GM12865 (cell line): Measurements from ENCODE around the gene SPRED2.

Experiments
- DNase-seq: peaks from one replicate; pipeline ENCODE4 v3.0.0; 2010; ENCODE audit warnings: low read depth
- H3K4me3 ChIP-seq: 2 replicates; pipeline ENCODE4 v1.5.1; 2011; ENCODE audit warnings: mild to moderate bottlenecking, low read depth, low read length, control low read depth
- TF ChIP-seq, protein P1 (sequence below): IDR thresholded peaks from 2 replicates; pipeline ENCODE4 v1.5.1; 2011; ENCODE audit warnings: low read length, control low read depth, low read depth, inconsistent platforms; ENCODE audit not compliant: insufficient read depth; ENCODE audit errors: missing control alignments

SPRED2 gene

GRCh38 chr2:65267008-65267407, 165.4 kb downstream of the SPRED2 start:
- DNase-seq = no peak
- TF ChIP-seq, protein P1, sequence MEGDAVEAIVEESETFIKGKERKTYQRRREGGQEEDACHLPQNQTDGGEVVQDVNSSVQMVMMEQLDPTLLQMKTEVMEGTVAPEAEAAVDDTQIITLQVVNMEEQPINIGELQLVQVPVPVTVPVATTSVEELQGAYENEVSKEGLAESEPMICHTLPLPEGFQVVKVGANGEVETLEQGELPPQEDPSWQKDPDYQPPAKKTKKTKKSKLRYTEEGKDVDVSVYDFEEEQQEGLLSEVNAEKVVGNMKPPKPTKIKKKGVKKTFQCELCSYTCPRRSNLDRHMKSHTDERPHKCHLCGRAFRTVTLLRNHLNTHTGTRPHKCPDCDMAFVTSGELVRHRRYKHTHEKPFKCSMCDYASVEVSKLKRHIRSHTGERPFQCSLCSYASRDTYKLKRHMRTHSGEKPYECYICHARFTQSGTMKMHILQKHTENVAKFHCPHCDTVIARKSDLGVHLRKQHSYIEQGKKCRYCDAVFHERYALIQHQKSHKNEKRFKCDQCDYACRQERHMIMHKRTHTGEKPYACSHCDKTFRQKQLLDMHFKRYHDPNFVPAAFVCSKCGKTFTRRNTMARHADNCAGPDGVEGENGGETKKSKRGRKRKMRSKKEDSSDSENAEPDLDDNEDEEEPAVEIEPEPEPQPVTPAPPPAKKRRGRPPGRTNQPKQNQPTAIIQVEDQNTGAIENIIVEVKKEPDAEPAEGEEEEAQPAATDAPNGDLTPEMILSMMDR = no peak

GRCh38 chr2:65265671-65266045, 166.7 kb downstream of the SPRED2 start:
- no peak overlapping the region for H3K4me3 ChIP-seq
- TF ChIP-seq, protein P1 = no peak
- DNase-seq = no peak

More at GRCh38 chr2:65267008-65267407, 165.4 kb downstream of the SPRED2 start:
- H3K4me3 ChIP-seq = no peak overlapping the region

GRCh38 chr2:65264821-65265670, 167.4 kb downstream of the SPRED2 start:
- no peak overlapping the region for H3K4me3 ChIP-seq
- DNase-seq = peak; percentile 69

DNA sequence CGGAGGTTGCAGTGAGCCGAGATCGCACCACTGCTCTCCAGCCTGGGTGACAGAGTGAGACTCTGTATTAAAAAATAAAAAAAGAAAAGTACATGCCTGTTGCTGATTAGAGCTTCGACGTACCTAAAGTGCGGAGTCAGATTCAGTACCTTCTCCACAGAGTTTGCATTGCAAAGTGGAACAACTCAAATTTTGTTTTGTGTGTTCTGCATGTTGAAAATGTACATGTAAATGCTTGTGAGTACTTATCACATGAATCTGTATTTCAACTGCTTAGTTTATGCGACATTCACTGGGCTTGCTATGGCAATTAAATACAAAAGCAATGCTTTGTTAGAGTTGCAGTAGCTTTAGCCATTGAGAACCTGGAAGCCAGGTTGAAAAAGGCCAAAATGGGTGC, 168.4 kb downstream of the SPRED2 start:
- no peak for DNase-seq
- H3K4me3 ChIP-seq = no peak overlapping the region
- TF ChIP-seq, protein P1 = no peak

More at GRCh38 chr2:65264821-65265670, 167.4 kb downstream of the SPRED2 start:
- TF ChIP-seq, protein P1 = peak; percentile 46

GRCh38 chr2:65263262-65263661, 169.1 kb downstream of the SPRED2 start:
- no peak for DNase-seq
- TF ChIP-seq, protein P1 = no peak
- no peak overlapping the region for H3K4me3 ChIP-seq

GRCh38 chr2:65261676-65262075, 170.7 kb downstream of the SPRED2 start:
- TF ChIP-seq, protein P1 = no peak
- no peak for DNase-seq
- H3K4me3 ChIP-seq = no peak overlapping the region
